B cell (primary cell): ENCODE measurements around the gene BPIFB6. TPM values are rescaled to one million over a fixed set of nuclear protein-coding genes. Genes with fewer than 3 reads are reported as not detected.

Source experiments
- ATAC-seq: fragments of 200-7000 bp; cut with Tn5 transposase; one replicate; pipeline ENCODE4 v1.10.0; 2021; ENCODE audit warnings: low read depth, mild to moderate bottlenecking, moderate number of reproducible peaks, moderate library complexity
- CTCF ChIA-PET: fragments of 350-600 bp; sonication (Branson Sonifier 250); formaldehyde crosslinking; loops from one replicate; lab custom pipeline; 2021; ENCODE audit warnings: antibody characterized with exemption, inconsistent platforms; lab: Charles Lee
- POLR2A ChIA-PET: fragments of 350-600 bp; sonication (Branson Sonifier 250); formaldehyde crosslinking; loops from one replicate; lab custom pipeline; 2021; ENCODE audit warnings: antibody characterized with exemption; lab: Charles Lee
- DNase-seq: peaks from one replicate; pipeline ENCODE4 v3.0.0; 2013
- H2AFZ ChIP-seq: 2 replicates; pipeline ENCODE4 v1.6.1; 2012; ENCODE audit warnings: mild to moderate bottlenecking, low read depth, low read length; ENCODE audit not compliant: insufficient read depth, poor library complexity, severe bottlenecking
- H3K27ac ChIP-seq, 2 donors: 1 replicate in 1 of 2; 2 replicates in 1 of 2; pipeline ENCODE4 v1.5.1; 2012 to 2013; ENCODE audit warnings: low read length in 2 of 2, mild to moderate bottlenecking in 2 of 2, moderate library complexity in 1 of 2
- H3K27me3 ChIP-seq, 4 experiments: fragments of 200-600 bp in 1 of 4; sonication (generic) in 1 of 4; replicated peaks in 1 of 4; 1 replicate in 2 of 4; 2 replicates in 2 of 4; pipeline versions ENCODE4 v1.6.1 to v1.7.0; 2013 to 2016; ENCODE audit warnings: low read length in 3 of 4, mild to moderate bottlenecking in 2 of 4, mixed read lengths in 1 of 4, moderate library complexity in 1 of 4; ENCODE audit not compliant: insufficient read depth in 4 of 4, control insufficient read depth in 3 of 4; ENCODE audit errors: control extremely low read depth in 1 of 4
- H3K36me3 ChIP-seq, 2 experiments: replicated peaks in 1 of 2; 1 replicate in 1 of 2; 2 replicates in 1 of 2; pipeline versions ENCODE4 v1.6.1 to v1.7.1; 2013; ENCODE audit warnings: low read length in 1 of 2; ENCODE audit not compliant: insufficient read depth in 2 of 2, control insufficient read depth in 1 of 2; ENCODE audit errors: control extremely low read depth in 1 of 2, extremely low read depth in 1 of 2
- H3K4me1 ChIP-seq, 2 donors: fragments of 200-600 bp in 1 of 2; sonication (generic) in 1 of 2; 1 replicate in 1 of 2; 2 replicates in 1 of 2; pipeline versions ENCODE4 v1.5.1 to v1.6.1; 2013 to 2017; ENCODE audit warnings: low read length in 2 of 2; ENCODE audit not compliant: control insufficient read depth in 2 of 2, insufficient read depth in 2 of 2
- H3K4me2 ChIP-seq: replicated peaks from 2 replicates; pipeline ENCODE3; 2012; ENCODE audit warnings: mild to moderate bottlenecking, low read depth, low read length; ENCODE audit not compliant: poor library complexity, severe bottlenecking
- H3K4me3 ChIP-seq, 5 experiments: fragments of 200-600 bp in 1 of 5; sonication (generic) in 1 of 5; 1 replicate in 3 of 5; 2 replicates in 2 of 5; pipeline versions ENCODE4 v1.5.1 to v1.7.0; 2011 to 2016; ENCODE audit warnings: low read length in 4 of 5, mild to moderate bottlenecking in 4 of 5, low read depth in 2 of 5, control low read depth in 1 of 5, moderate library complexity in 1 of 5; ENCODE audit not compliant: insufficient read depth in 1 of 5; ENCODE audit errors: control extremely low read depth in 1 of 5, extremely low read depth in 1 of 5
- H3K79me2 ChIP-seq: fragments of 200-600 bp; sonication (generic); one replicate; pipeline ENCODE4 v1.6.0; 2016; ENCODE audit warnings: low read length; ENCODE audit not compliant: control insufficient read depth, insufficient read depth
- H3K9ac ChIP-seq: fragments of 200-600 bp; sonication (generic); 2 replicates; pipeline ENCODE4 v1.6.1; 2017; ENCODE audit warnings: mild to moderate bottlenecking, low read length, moderate library complexity
- H3K9me3 ChIP-seq, 3 donors: one replicate each; pipeline versions ENCODE4 v1.6.1 to v1.7.1; 2013; ENCODE audit warnings: low read length in 2 of 3; ENCODE audit not compliant: control insufficient read depth in 2 of 3, insufficient read depth in 1 of 3; ENCODE audit errors: control extremely low read depth in 1 of 3
- H4K20me1 ChIP-seq: 2 replicates; pipeline ENCODE4 v1.6.0; 2012; ENCODE audit warnings: mild to moderate bottlenecking, low read length; ENCODE audit not compliant: insufficient read depth, control insufficient read depth, poor library complexity, severe bottlenecking
- H3K27ac Mint-ChIP-seq: one replicate; pipeline ENCODE4 v1.8.0; 2021; ENCODE audit warnings: mixed read lengths
- H3K27me3 Mint-ChIP-seq: one replicate; pipeline ENCODE4 v1.8.0; 2021; ENCODE audit warnings: mixed read lengths
- H3K4me1 Mint-ChIP-seq: one replicate; pipeline ENCODE4 v1.8.0; 2021; ENCODE audit warnings: mixed read lengths
- H3K4me3 Mint-ChIP-seq: one replicate; pipeline ENCODE4 v1.8.0; 2021; ENCODE audit warnings: mixed read lengths
- H3K9me3 Mint-ChIP-seq: one replicate; pipeline ENCODE4 v1.8.0; 2022; ENCODE audit warnings: mixed read lengths; ENCODE audit not compliant: insufficient read depth
- CTCF ChIP-seq: fragments of 200-600 bp; IDR thresholded peaks from one replicate; pipeline ENCODE4 v1.8.0; 2022; ENCODE audit warnings: antibody characterized with exemption, mild to moderate bottlenecking
- EZH2 ChIP-seq: IDR thresholded peaks from 2 replicates; pipeline ENCODE4 v1.6.1; 2012; ENCODE audit warnings: borderline replicate concordance, low read depth, mild to moderate bottlenecking, moderate library complexity, low read length; ENCODE audit not compliant: insufficient read depth, poor library complexity, severe bottlenecking
- WGBS: methylation state at CpG from one replicate; pipeline ENCODE4 v1.1.5; 2013; ENCODE audit warnings: missing lambda C conversion rate; ENCODE audit not compliant: insufficient coverage; 5-methylcytosine and 5-hydroxymethylcytosine counted together
- intact Hi-C: fragments of 100-400 bp; cut with micrococcal nuclease; formaldehyde crosslinking; loops from one replicate; pipeline ENCODE4 v1.10.0; 2022
- polyA plus RNA-seq: library from polyadenylated mRNA; depleted of rRNA; stranded (reverse); fragments of >200 nt; gene quantifications from 2 replicates; pipeline ENCODE4 v1.2.3, GENCODE V29; 2012
- total RNA-seq, 2 donors: library from RNA; stranded (reverse); fragments of 120-200 nt in 1 of 2; gene quantifications; 1 replicate in 1 of 2; 2 replicates in 1 of 2; pipeline versions ENCODE4 v1.2.3 to v1.2.4, GENCODE V29; 2013 to 2022

The BPIFB6 gene
- total and polyA plus RNA-seq, 2 donors (not counting 1 experiment from before 2014, with no cell fraction given): not detected

DNA sequence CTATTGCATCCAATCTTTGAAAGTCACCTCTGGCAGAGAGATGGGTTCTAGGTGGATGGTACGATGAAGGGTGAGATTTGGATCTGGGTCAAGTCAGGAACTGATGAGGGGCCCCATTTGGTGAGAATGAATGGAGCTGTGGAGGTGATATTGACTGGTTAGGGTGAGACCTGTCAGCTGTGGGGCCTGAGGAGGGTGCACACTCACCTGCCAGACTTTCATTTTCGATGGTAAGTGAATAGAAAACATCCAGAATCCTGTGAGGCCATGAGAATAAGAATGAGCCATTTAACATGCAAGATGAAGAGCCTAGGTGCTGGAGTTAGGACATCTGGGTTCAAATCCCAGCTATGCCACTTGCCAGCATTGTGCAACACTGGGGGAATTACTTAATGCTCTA lies 34.0 kb upstream of the BPIFB6 start:
- DNase-seq (no peak), ATAC-seq (no peak)
- WGBS: 74% methylated on average over 2 of the region's 2 CpGs
- Histone ChIP-seq H3K79me2 (no peaks in the 10 kb centered on the region), H3K4me2 (no peak overlapping the region), H2AFZ (no peak overlapping the region), H3K4me1 (peaks cover 9 to 10% of the 10 kb centered on the region in 2 donors), H3K27me3 (no peaks in the 10 kb centered on the region), H3K4me3 (no peak overlapping the region), H3K9me3 (peaks cover 3 to 12% (median 7%) of the 10 kb centered on the region in 3 donors), H3K27ac (no peak overlapping the region), H3K36me3 (no peaks in the 10 kb centered on the region), H4K20me1 (no peaks in the 10 kb centered on the region), H3K9ac (no peak overlapping the region)
- POLR2A ChIA-PET: no interaction called here
- intact Hi-C loops: no loop called here
- Mint-ChIP-seq H3K4me3 (no peak overlapping the region), H3K27ac (no peak overlapping the region), H3K4me1 (peaks cover 13% of the 10 kb centered on the region), H3K27me3 (no peaks in the 10 kb centered on the region), H3K9me3 (peaks cover 7% of the 10 kb centered on the region)
- TF ChIP-seq CTCF (no peak), EZH2 (no peak)
- CTCF ChIA-PET: no interaction called here

GRCh38 chr20:32999603-33000250 lies 31.7 kb upstream of the BPIFB6 start:
- intact Hi-C loops: no loop called here
- Histone ChIP-seq H2AFZ (peak overlapping the region; percentile 8), H3K4me3 (no peak overlapping the region), H3K27ac (no peak overlapping the region), H3K4me1 (peaks cover 7 to 8% of the 10 kb centered on the region in 2 donors), H3K9ac (no peak overlapping the region), H3K27me3 (no peaks in the 10 kb centered on the region), H3K4me2 (peak overlapping the region; percentile 13), H3K36me3 (no peaks in the 10 kb centered on the region), H3K79me2 (no peaks in the 10 kb centered on the region), H4K20me1 (no peaks in the 10 kb centered on the region), H3K9me3 (peaks cover 3 to 12% (median 5%) of the 10 kb centered on the region in 3 donors)
- ChIA-PET POLR2A (no interaction called here), CTCF (no interaction called here)
- DNase-seq: peak; percentile 32
- H3K4me1 Mint-ChIP-seq: peaks cover 9% of the 10 kb centered on the region
- peaks cover 7% of the 10 kb centered on the region for H3K9me3 Mint-ChIP-seq
- no peak overlapping the region for H3K4me3 Mint-ChIP-seq
- ATAC-seq: no peak
- WGBS: 49% methylated on average over 5 of the region's 9 CpGs
- H3K27me3 Mint-ChIP-seq: no peaks in the 10 kb centered on the region
- no peak for TF ChIP-seq EZH2
- no peak for TF ChIP-seq CTCF
- no peak overlapping the region for H3K27ac Mint-ChIP-seq
